Measurements from ENCODE around the gene AOPEP. TPM values are rescaled to one million over a fixed set of nuclear protein-coding genes. Genes with fewer than 3 reads are reported as not detected.

AOPEP gene
- total and polyA plus RNA-seq, 9 of the 15 experiments (the other 6 are each of a cell fraction or from before 2014, with no cell fraction given), result 4.5 to 19.3 (median 13.5) TPM

- FAIRE-seq (no peak), DNase-seq (ENCODE audit: extremely low read depth in 1 of 4, low spot score in 3 of 4) (no peak), ATAC-seq (no peak)
- no peaks in the 10 kb centered on the region for H3K79me2 ChIP-seq (ENCODE audit: control insufficient read depth, insufficient read depth, low read length)
- H3K9me1 ChIP-seq (ENCODE audit: control insufficient read depth, insufficient read depth, low read length), result no peaks in the 10 kb centered on the region
- H3K4me1 ChIP-seq (replicated peaks in 1 of 2; ENCODE audit: control insufficient read depth in 2 of 2, insufficient read depth in 2 of 2, low read length in 2 of 2), result peaks cover 0 to 4% of the 10 kb centered on the region in 2 experiments; a peak in 1 of 5 replicates
- H3K36me3 ChIP-seq (ENCODE audit: control insufficient read depth, insufficient read depth, low read length), result peaks cover 12% of the 10 kb centered on the region; the same call in 2 of the 3 replicates
- BruUV-seq (replicated peaks), result no TSS peak
- no peaks in the 10 kb centered on the region for H3K9me3 ChIP-seq (replicated peaks; ENCODE audit: control insufficient read depth, insufficient read depth, low read depth, low read length)
- H2AFZ ChIP-seq (ENCODE audit: low read depth, low read length), result no peak overlapping the region
- H3K4me3 ChIP-seq, result no peak overlapping the region
- TF ChIP-seq CBX8 (IDR thresholded peaks at IDR 0.05; ENCODE audit: borderline replicate concordance, extremely low read depth, low read depth, low read length, poor library complexity, severe bottlenecking), result no peak
- no peak for TF ChIP-seq HCFC1 (IDR thresholded peaks at IDR 0.05; ENCODE audit: low read depth, low read length)
- TF ChIP-seq ZNF239 (CRISPR knock-in tag; IDR thresholded peaks at IDR 0.05), result no peak
- TF ChIP-seq SRSF7 (optimal IDR thresholded peaks at IDR 0.05; ENCODE audit: low read depth, low read length), result no peak
- no peak for TF ChIP-seq ZC3H11A (IDR thresholded peaks at IDR 0.05; ENCODE audit: low read depth, low read length)
- intact Hi-C loops (cut with micrococcal nuclease), result no loop called here
- H3K9ac ChIP-seq (ENCODE audit: insufficient read depth in 1 of 2, low read depth in 2 of 2, low read length in 2 of 2), result peak overlapping the region in 1 of 2 experiments; percentile 15; a peak in 1 of 4 replicates
- 73% methylated on average over 8 of the region's 11 CpGs for WGBS (ENCODE audit: insufficient coverage, low coverage, missing lambda C conversion rate)
- H4K20me1 ChIP-seq (replicated peaks; ENCODE audit: control insufficient read depth, insufficient read depth, low read length), result no peaks in the 10 kb centered on the region
- in situ Hi-C loops (cut with MboI), result no loop called here
- ChIA-PET POLR2A (no interaction called here), CTCF (ENCODE audit: low intra/inter-chr PET ratio) (no interaction called here)
- no peak overlapping the region for H3K4me2 ChIP-seq (ENCODE audit: insufficient read depth, low read length)
- H3K27ac ChIP-seq (ENCODE audit: extremely low read depth, low read depth, low read length), result no peak overlapping the region
- no peaks in the 10 kb centered on the region for H3K27me3 ChIP-seq (ENCODE audit: control insufficient read depth in 2 of 2, insufficient read depth in 2 of 2, low read length in 2 of 2)
These were observed 338.7 kb downstream of the AOPEP start for GRCh38 chr9:95065224-95065623.

GRCh38 chr9:95067057-95067456, 340.6 kb downstream of the AOPEP start:
- CTCF ChIA-PET (ENCODE audit: low intra/inter-chr PET ratio), result no interaction called here
- H3K9me1 ChIP-seq (ENCODE audit: control insufficient read depth, insufficient read depth, low read length), result no peaks in the 10 kb centered on the region
- H3K4me1 ChIP-seq (replicated peaks in 1 of 2; ENCODE audit: control insufficient read depth in 2 of 2, insufficient read depth in 2 of 2, low read length in 2 of 2), result peaks cover 0 to 4% of the 10 kb centered on the region in 2 experiments; a peak in 1 of 5 replicates

More at GRCh38 chr9:95067057-95067456, 340.6 kb downstream of the AOPEP start:
- WGBS (ENCODE audit: insufficient coverage, low coverage, missing lambda C conversion rate), result 95% methylated on average over 4 of the region's 6 CpGs
- POLR2A ChIA-PET, result interaction anchor here (0.5 to 1.8 kb wide), 4 partner anchors 9 to 842 kb away, joined by 3 read pairs; no protein-coding TSS in a partner anchor
- Histone ChIP-seq H3K9me3 (replicated peaks; ENCODE audit: control insufficient read depth, insufficient read depth, low read depth, low read length) (no peaks in the 10 kb centered on the region), H3K9ac (ENCODE audit: insufficient read depth in 1 of 2, low read depth in 2 of 2, low read length in 2 of 2) (no peak overlapping the region), H4K20me1 (replicated peaks; ENCODE audit: control insufficient read depth, insufficient read depth, low read length) (no peaks in the 10 kb centered on the region), H3K36me3 (ENCODE audit: control insufficient read depth, insufficient read depth, low read length) (peaks cover 12% of the 10 kb centered on the region; the same call in 2 of the 3 replicates), H3K79me2 (ENCODE audit: control insufficient read depth, insufficient read depth, low read length) (no peaks in the 10 kb centered on the region), H2AFZ (ENCODE audit: low read depth, low read length) (no peak overlapping the region), H3K27ac (ENCODE audit: extremely low read depth, low read depth, low read length) (no peak overlapping the region), H3K4me2 (ENCODE audit: insufficient read depth, low read length) (no peak overlapping the region), H3K4me3 (no peak overlapping the region), H3K27me3 (ENCODE audit: control insufficient read depth in 2 of 2, insufficient read depth in 2 of 2, low read length in 2 of 2) (no peaks in the 10 kb centered on the region)
- intact Hi-C loops (cut with micrococcal nuclease) (no loop called here), in situ Hi-C loops (cut with MboI) (no loop called here)
- FAIRE-seq (no peak), DNase-seq (ENCODE audit: extremely low read depth in 1 of 4, low spot score in 3 of 4) (no peak), ATAC-seq (no peak)
- no TSS peak for BruUV-seq (replicated peaks)
- TF ChIP-seq ESRRB (CRISPR knock-in tag; IDR thresholded peaks at IDR 0.05; ENCODE audit: borderline replicate concordance) (no peak), HNRNPUL1 (IDR thresholded peaks at IDR 0.05; ENCODE audit: low read length) (no peak), KAT7 (CRISPR knock-in tag; IDR thresholded peaks at IDR 0.05; ENCODE audit: borderline replicate concordance) (no peak), CBX8 (IDR thresholded peaks at IDR 0.05; ENCODE audit: borderline replicate concordance, extremely low read depth, low read depth, low read length, poor library complexity, severe bottlenecking) (no peak), ZKSCAN1 (IDR thresholded peaks at IDR 0.05; ENCODE audit: low read depth, low read length) (no peak), DEAF1 (CRISPR knock-in tag; IDR thresholded peaks at IDR 0.05) (no peak), NCOA2 (IDR thresholded peaks at IDR 0.05; ENCODE audit: partially characterized antibody in 2 of 2) (no peak), GATAD2B (IDR thresholded peaks at IDR 0.05; ENCODE audit: borderline replicate concordance) (no peak), CBX3 (IDR thresholded peaks at IDR 0.05; ENCODE audit: borderline replicate concordance in 1 of 2, low read length in 2 of 2) (no peak)

Data from K562 (cell line).